Heart right ventricle (tissue), 16 donors: Measurements from ENCODE around the gene AAK1. TPM values are rescaled to one million over a fixed set of nuclear protein-coding genes. Genes with fewer than 3 reads are reported as not detected.

ENCODE experiments used
- ATAC-seq, 8 donors: fragments of 200-7000 bp; cut with Tn5 transposase; one replicate each; pipeline ENCODE4 v1.9.1; 2020; ENCODE audit warnings: mild to moderate bottlenecking in 8 of 8, moderate library complexity in 8 of 8, moderate number of reproducible peaks in 1 of 8
- DNase-seq, 2 donors: peaks; one replicate each; pipeline ENCODE4 v3.0.0-alpha.2; 2020
- H3K27ac ChIP-seq, 10 donors: fragments of 200-600 bp; sonication (generic) in 2 of 10; one replicate each; pipeline versions ENCODE4 v1.5.0 to v1.8.0; 2020 to 2022; ENCODE audit warnings: mild to moderate bottlenecking in 3 of 10
- H3K27me3 ChIP-seq, 7 donors: fragments of 200-600 bp; one replicate each; pipeline ENCODE4 v1.8.0; 2021 to 2022; ENCODE audit warnings: mild to moderate bottlenecking in 2 of 7
- H3K36me3 ChIP-seq, 9 donors: fragments of 200-600 bp; sonication (generic) in 1 of 9; one replicate each; pipeline versions ENCODE4 v1.5.0 to v1.8.0; 2020 to 2022; ENCODE audit warnings: mild to moderate bottlenecking in 2 of 9
- H3K4me1 ChIP-seq, 9 donors: fragments of 200-600 bp; sonication (generic) in 1 of 9; one replicate each; pipeline versions ENCODE4 v1.5.0 to v1.8.0; 2020 to 2022; ENCODE audit warnings: mild to moderate bottlenecking in 4 of 9
- H3K4me3 ChIP-seq, 10 donors: fragments of 200-600 bp; sonication (generic) in 2 of 10; one replicate each; pipeline versions ENCODE4 v1.5.0 to v1.8.0; 2020 to 2022; ENCODE audit warnings: mild to moderate bottlenecking in 7 of 10, moderate library complexity in 2 of 10
- H3K9me3 ChIP-seq, 11 donors: fragments of 200-600 bp in 10 of 11; sonication (generic) in 2 of 11; one replicate each; pipeline versions ENCODE4 v1.5.0 to v1.8.0; 2013 to 2022; ENCODE audit warnings: mild to moderate bottlenecking in 2 of 11, control low read depth in 1 of 11, moderate library complexity in 1 of 11
- WGBS, 2 donors: extraction: QIAGEN DNeasy Blood & Tissue Kit; methylation state at CpG; one replicate each; pipeline ENCODE4 v1.1.7; 2013; ENCODE audit warnings: inconsistent platforms in 1 of 2; 5-methylcytosine and 5-hydroxymethylcytosine counted together
- intact Hi-C, 10 donors: fragments of 100-400 bp; cut with DNase I; formaldehyde crosslinking; loops; one replicate each; pipeline versions ENCODE4 v1.11.1 to v1.14.2; 2022
- polyA plus RNA-seq, 2 donors: library from polyadenylated mRNA; stranded (reverse); fragments of 200-250 nt; gene quantifications; one replicate each; pipeline ENCODE4 v1.2.3, GENCODE V29; 2013
- total RNA-seq, 10 donors: library from RNA; stranded (reverse); fragmentation: NEBNext Ultra II Directional in 3 of 10; extraction: Animal tissue kit (Norgen Biotek cat#: 25700) in 3 of 10; gene quantifications; one replicate each; pipeline versions ENCODE4 v1.2.1 to v1.2.4, GENCODE V29; 2021 to 2023
- TF ChIP-seq, protein P1 (sequence below), 9 donors: fragments of 200-600 bp; sonication (generic) in 2 of 9; IDR thresholded peaks; one replicate each; pipeline versions ENCODE4 v1.5.0 to v1.8.0; 2021 to 2022; ENCODE audit warnings: antibody characterized with exemption in 9 of 9, mild to moderate bottlenecking in 5 of 9, moderate library complexity in 1 of 9
- donor health status: Arrhythmogenic right ventricular cardiomyopathy.
- donor health status: ischemic (EF 13 %, LVEDD 7.1; RV severe dilation, severe dysfunction).
- donor health status: healthy with polysubstance abuse.
- donor health status: DM: no; HTN: yes; CAD: no.
- donor health status: DM: no; HTN: no; CAD: no.
- donor health status: ischemic (EF 25% LVEDD 6.9; RV normal size, moderate dysfunction).
- donor health status: ischemic (EF 25% LVEDD 5.7; RV mildly dilated, moderate dysfunction).
- donor health status: healthy.
- donor health status: DM: yes; HTN: yes; CAD: no.
- donor health status: Ischemic cardiomyopathy.
- donor health status: ischemic (EF 35%, LVEDD 5.7; RV mildly dilated, moderate dysfunction).
- donor health status: nonischemic (EF 11% LVEDD 7.7; RV severe dilation, severe dysfunction).
- donor health status: DM: yes; HTN: yes; CAD: no.
- donor health status: PGD.
- donor health status: ischemic (EF 29% LVEDD 5.4; RV normal size, mild dysfunction).
- donor health status: nonischemic (EF 23%, LVEDD 6.1; RV moderate dilation, normal function).

The AAK1 gene
- total and polyA plus RNA-seq, 12 donors = 10.1 to 148 (median 116) TPM

DNA sequence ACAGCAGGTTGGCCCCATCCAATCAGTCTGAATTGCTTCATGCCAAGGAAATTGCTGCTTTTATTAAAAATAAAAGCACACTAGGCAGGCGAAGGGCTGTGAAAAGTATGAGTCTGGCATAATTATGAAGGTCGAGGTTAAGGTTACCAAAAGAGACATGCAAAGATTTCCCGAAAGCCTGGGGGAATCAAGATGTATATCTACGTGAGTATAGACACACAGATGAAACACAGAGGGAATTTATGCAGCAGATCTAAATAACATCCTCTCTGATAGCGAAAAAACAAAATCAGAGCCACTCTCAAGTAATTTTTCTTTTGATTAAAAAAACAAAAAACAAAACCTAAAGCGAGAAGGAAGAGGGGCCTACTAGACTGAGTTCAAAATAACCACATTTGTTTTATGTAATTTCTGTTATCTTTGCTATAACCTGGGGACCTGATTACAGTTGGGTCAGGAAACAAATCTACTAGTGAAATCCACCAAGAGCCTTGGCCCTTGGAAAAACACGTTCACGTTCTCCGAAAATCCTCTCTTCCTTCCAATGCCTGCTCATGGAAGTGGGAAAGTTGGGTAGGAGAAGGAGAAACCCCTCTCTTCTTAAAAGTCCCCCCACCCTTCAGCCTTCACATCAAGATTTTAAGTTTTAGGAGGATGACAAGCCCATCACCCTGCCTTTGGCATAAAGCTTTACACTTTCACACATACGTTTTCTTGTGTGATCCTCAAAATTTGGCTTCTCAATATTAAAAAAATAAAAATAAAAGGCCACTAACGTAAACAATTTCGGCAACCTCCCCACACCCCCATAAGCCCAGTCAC is 1.4 kb downstream of the AAK1 start:
- DNase-seq (no peak), ATAC-seq (no peak)
- Histone ChIP-seq H3K9me3 (no peaks in the 10 kb centered on the region), H3K4me3 (peak overlapping the region; percentile 77 to 99 (median 92)), H3K4me1 (peaks cover under 1 to 77% (median 54%) of the 10 kb centered on the region in 9 donors), H3K27ac (peak overlapping the region in 9 of 10 donors; percentile 93 to 99 (median 98)), H3K36me3 (peaks cover 0 to 9% (median 0%) of the 10 kb centered on the region in 9 donors), H3K27me3 (no peaks in the 10 kb centered on the region)
- TF ChIP-seq, protein P1, sequence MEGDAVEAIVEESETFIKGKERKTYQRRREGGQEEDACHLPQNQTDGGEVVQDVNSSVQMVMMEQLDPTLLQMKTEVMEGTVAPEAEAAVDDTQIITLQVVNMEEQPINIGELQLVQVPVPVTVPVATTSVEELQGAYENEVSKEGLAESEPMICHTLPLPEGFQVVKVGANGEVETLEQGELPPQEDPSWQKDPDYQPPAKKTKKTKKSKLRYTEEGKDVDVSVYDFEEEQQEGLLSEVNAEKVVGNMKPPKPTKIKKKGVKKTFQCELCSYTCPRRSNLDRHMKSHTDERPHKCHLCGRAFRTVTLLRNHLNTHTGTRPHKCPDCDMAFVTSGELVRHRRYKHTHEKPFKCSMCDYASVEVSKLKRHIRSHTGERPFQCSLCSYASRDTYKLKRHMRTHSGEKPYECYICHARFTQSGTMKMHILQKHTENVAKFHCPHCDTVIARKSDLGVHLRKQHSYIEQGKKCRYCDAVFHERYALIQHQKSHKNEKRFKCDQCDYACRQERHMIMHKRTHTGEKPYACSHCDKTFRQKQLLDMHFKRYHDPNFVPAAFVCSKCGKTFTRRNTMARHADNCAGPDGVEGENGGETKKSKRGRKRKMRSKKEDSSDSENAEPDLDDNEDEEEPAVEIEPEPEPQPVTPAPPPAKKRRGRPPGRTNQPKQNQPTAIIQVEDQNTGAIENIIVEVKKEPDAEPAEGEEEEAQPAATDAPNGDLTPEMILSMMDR (IDR thresholded peaks at IDR 0.05) = no peak
- WGBS, 2 donors = 11 to 15% methylated on average over 12 of the region's 12 CpGs
- intact Hi-C loops = loop anchor here (2.0 to 10.0 kb wide), 9 partner anchors 35 to 81 kb away; no protein-coding TSS in a partner anchor

DNA sequence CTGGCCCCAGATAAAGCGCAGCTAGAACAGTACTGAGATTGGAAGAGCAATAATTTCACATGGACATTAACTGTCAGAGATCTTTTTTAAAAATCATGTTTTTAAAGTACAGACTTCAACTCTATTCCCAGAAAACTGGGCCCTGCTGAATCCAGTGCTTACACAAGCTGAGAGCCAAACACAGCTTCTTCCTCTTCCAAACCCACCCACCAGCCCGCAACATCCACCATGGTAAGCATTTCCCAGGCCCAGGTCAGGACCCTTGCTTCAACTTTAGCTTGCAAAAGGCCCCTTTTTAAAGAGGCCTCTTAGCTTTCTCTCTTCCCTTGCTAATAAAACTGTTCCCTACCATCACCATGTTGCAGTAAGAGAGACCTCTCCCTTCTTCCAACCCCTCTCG is 2.1 kb downstream of the AAK1 start:
- H3K4me3 ChIP-seq = peak overlapping the region; percentile 77 to 99 (median 92)
- TF ChIP-seq, protein P1 (IDR thresholded peaks at IDR 0.05) = no peak
- peaks cover 0 to 10% (median 0%) of the 10 kb centered on the region in 9 donors for H3K36me3 ChIP-seq
- H3K9me3 ChIP-seq = no peaks in the 10 kb centered on the region
- no peak for DNase-seq
- ATAC-seq = no peak
- intact Hi-C loops = loop anchor here (2.0 to 10.0 kb wide), 9 partner anchors 36 to 81 kb away; no protein-coding TSS in a partner anchor
- H3K27me3 ChIP-seq = no peaks in the 10 kb centered on the region
- peaks cover 3 to 77% (median 54%) of the 10 kb centered on the region in 9 donors for H3K4me1 ChIP-seq
- WGBS, 2 donors = 47 to 50% methylated on average over 3 of the region's 3 CpGs
- peak overlapping the region in 8 of 10 donors; percentile 93 to 99 (median 98) for H3K27ac ChIP-seq

GRCh38 chr2:69639266-69639665 is 4.3 kb downstream of the AAK1 start:
- peaks cover 6 to 78% (median 46%) of the 10 kb centered on the region in 9 donors for H3K4me1 ChIP-seq
- 93 to 95% methylated on average over 2 of the region's 2 CpGs for WGBS, 2 donors
- no peaks in the 10 kb centered on the region for H3K9me3 ChIP-seq
- no peak for ATAC-seq
- DNase-seq = no peak
- no peak overlapping the region for H3K4me3 ChIP-seq
- intact Hi-C loops = no loop called here
- no peaks in the 10 kb centered on the region for H3K27me3 ChIP-seq
- TF ChIP-seq, protein P1 (IDR thresholded peaks at IDR 0.05) = no peak
- peak overlapping the region in 1 of 10 donors; percentile 6 for H3K27ac ChIP-seq
- H3K36me3 ChIP-seq = peaks cover 0 to 16% (median 0%) of the 10 kb centered on the region in 9 donors

DNA sequence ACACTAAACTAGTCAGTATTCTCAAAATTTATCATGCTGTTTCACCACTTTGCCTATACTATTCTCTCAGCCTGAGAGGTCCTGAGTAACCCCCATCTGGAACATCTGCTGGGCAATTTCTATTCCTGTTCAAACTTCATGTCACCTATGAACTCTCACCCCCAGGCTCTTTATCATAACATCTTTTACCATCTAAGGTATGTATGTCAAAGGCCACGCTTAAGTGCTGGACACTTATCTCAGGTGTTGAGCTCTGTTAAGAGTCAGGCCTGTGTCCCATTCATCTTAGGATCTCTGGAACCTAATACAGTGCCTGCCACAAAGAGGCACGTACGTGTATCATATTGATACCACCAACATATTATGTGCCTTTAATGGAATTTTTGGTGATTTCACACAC is 4.9 kb downstream of the AAK1 start:
- WGBS, 2 donors = 77 to 78% methylated on average over 3 of the region's 3 CpGs
- intact Hi-C loops = no loop called here
- Histone ChIP-seq H3K4me3 (no peak overlapping the region), H3K27ac (no peak overlapping the region), H3K27me3 (no peaks in the 10 kb centered on the region), H3K4me1 (peaks cover 6 to 81% (median 46%) of the 10 kb centered on the region in 9 donors), H3K36me3 (peaks cover 0 to 16% (median 0%) of the 10 kb centered on the region in 9 donors), H3K9me3 (no peaks in the 10 kb centered on the region)
- ATAC-seq (no peak), DNase-seq (no peak)
- TF ChIP-seq, protein P1 (IDR thresholded peaks at IDR 0.05) = no peak
